HFF-Myc (cell line): ENCODE measurements around the gene NFIX.
"Not testable (repeated sequence)": the region's sequence is repeated elsewhere in the genome, so short reads cannot be mapped to it uniquely, and the experiment has no call there.

ENCODE experiments used
- DNase-seq: peaks from one replicate; pipeline ENCODE4 v3.0.0-alpha.2; 2011; ENCODE audit warnings: low read depth; ENCODE audit errors: extremely low read depth
- H3K4me3 ChIP-seq: replicated peaks from 2 replicates; pipeline ENCODE4 v1.5.1; 2011; ENCODE audit warnings: low read depth, mild to moderate bottlenecking, control low read depth, low read length
- CTCF ChIP-seq: IDR thresholded peaks from 2 replicates; pipeline ENCODE4 v1.5.1; 2012; ENCODE audit warnings: mild to moderate bottlenecking, low read depth, low read length, control low read depth; ENCODE audit errors: missing control alignments

The NFIX gene

DNA sequence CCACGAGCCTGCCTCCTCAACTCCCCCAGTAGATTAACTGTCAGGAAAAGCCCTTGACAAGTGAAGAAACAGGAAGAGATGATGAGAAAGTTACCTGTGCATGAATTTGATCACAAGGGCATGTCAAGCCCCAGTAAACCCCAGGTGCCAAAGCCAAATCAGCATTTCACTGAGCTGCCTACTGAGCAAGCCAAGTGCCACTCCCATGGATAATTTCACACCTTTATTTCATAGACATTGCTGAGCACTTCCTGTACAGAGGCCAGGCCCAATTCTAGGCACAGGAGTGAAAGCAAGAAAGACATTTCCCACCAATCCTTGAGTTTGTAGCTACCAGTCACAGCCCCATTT, 40.7 kb upstream of the NFIX start:
- no peak overlapping the region for H3K4me3 ChIP-seq
- no peak for TF ChIP-seq CTCF
- DNase-seq = no peak

GRCh38 chr19:12955575-12955974, 39.7 kb upstream of the NFIX start:
- DNase-seq = not testable (repeated sequence)
- peak overlapping the region; percentile 89 for H3K4me3 ChIP-seq

DNA sequence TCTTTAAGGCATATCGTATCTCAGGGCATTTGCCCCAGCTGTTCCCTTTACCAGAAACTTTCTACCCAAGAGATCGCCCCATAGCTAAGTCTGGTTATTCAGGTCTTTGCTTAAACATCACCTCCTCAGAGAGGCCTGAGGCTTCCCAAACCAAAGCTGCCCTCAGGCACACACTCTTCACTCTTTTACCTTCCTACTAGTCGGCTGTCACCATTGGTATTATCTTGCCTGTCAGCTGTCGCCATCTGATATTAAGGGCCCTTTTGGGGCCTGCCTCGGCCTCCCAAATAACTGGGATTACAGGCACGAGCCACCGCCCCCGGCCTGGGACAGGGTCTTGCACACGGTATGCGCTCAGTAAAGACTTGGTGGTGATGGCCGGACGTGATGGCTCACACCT, 39.3 kb upstream of the NFIX start:
- TF ChIP-seq CTCF = no peak
- no peak for DNase-seq

GRCh38 chr19:12956446-12957388, 38.6 kb upstream of the NFIX start, which contains the start of gene GADD45GIP1:
Gene GADD45GIP1, minus strand, starts transcription at chr19:12957223. Its CDS starts 11 bp downstream, at chr19:12957212.
- peak within 1 kb of the TSS; percentile 89 for H3K4me3 ChIP-seq
- TF ChIP-seq CTCF = no peak
- peak; percentile 26 for DNase-seq

More for the DNA sequence above, 39.3 kb upstream of the NFIX start:
- peak overlapping the region; percentile 89 for H3K4me3 ChIP-seq

- not testable (repeated sequence) for DNase-seq
Observed at GRCh38 chr19:12957389-12957952, 37.8 kb upstream of the NFIX start.

DNA sequence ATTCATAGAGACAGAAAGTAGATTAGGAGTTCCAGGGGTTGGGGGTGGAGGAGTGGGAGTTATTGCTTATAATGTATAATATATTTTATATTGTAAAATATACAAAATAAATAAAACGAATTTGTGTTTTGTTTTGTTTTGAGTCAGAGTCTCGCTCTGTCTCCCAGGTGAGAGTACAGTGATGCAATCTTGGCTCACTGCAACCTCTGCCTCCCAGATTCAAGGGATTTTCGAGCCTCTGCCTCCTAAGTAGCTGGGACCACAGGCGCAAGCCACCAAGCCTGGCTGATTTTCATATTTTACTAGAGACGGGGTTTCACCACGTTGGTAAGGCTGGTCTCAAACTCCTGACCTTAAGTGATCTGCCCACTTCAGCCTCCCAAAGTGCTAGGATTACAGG, 35.8 kb upstream of the NFIX start:
- H3K4me3 ChIP-seq = no peak overlapping the region
- DNase-seq = no peak
- no peak for TF ChIP-seq CTCF

More at GRCh38 chr19:12957389-12957952, 37.8 kb upstream of the NFIX start:
- peak overlapping the region; percentile 89 for H3K4me3 ChIP-seq

- TF ChIP-seq CTCF = peak; percentile 85
- DNase-seq = no peak
- peak overlapping the region; percentile 34 for H3K4me3 ChIP-seq
Observed at GRCh38 chr19:12965017-12965811, 30.1 kb upstream of the NFIX start.
